HG03039 (cell line): ENCODE data around the gene PSMD2.
A peak's percentile ranks its signal among the peaks of the same experiment; 100 is the strongest.
"Not testable (repeated sequence)": the region's sequence is repeated elsewhere in the genome, so short reads cannot be mapped to it uniquely, and the experiment has no call there.

Experiments used
- ATAC-seq: cut with Tn5 transposase; IDR thresholded peaks from one replicate; pipeline ENCODE4 v1.9.1; 2021; ENCODE audit warnings: mild to moderate bottlenecking, moderate library complexity; ENCODE audit not compliant: unreplicated experiment

Gene PSMD2

GRCh38 chr3:184298759-184299487 lies at the start of gene PSMD2:
PSMD2 (plus strand) TSS chr3:184299241; CDS start chr3:184299267, 26 bp downstream.
- ATAC-seq, result peak; percentile 91

GRCh38 chr3:184249412-184250166 lies 49.5 kb upstream of the PSMD2 start, which contains the start of gene EEF1AKMT4:
EEF1AKMT4 (plus strand) TSS chr3:184249672; CDS start chr3:184249695, 23 bp downstream.
- ATAC-seq, result peak; percentile 81

- ATAC-seq, result peak; percentile 55
These were observed 48.7 kb upstream of the PSMD2 start for GRCh38 chr3:184250167-184250828.

GRCh38 chr3:184255291-184256039 lies 43.6 kb upstream of the PSMD2 start:
- no peak for ATAC-seq

GRCh38 chr3:184257083-184257915 lies 41.7 kb upstream of the PSMD2 start:
- no peak for ATAC-seq

- no peak for ATAC-seq
These were observed 40.1 kb upstream of the PSMD2 start for GRCh38 chr3:184258926-184259325.

- no peak for ATAC-seq
These were observed 39.6 kb upstream of the PSMD2 start for GRCh38 chr3:184259396-184259877.

GRCh38 chr3:184259878-184260723 lies 38.9 kb upstream of the PSMD2 start:
- no peak for ATAC-seq

- no peak for ATAC-seq
These were observed 38.2 kb upstream of the PSMD2 start for GRCh38 chr3:184260724-184261269.

- ATAC-seq, result no peak
These were observed 37.7 kb upstream of the PSMD2 start, which contains the start of gene CAMK2N2 for GRCh38 chr3:184261270-184261853. CAMK2N2 (minus strand) TSS chr3:184261553; CDS start chr3:184261285, 268 bp downstream.

GRCh38 chr3:184261854-184262763 lies 36.9 kb upstream of the PSMD2 start:
- no peak for ATAC-seq

- no peak for ATAC-seq
These were observed 36.3 kb upstream of the PSMD2 start for GRCh38 chr3:184262764-184263179.

GRCh38 chr3:184267249-184267648 lies 31.8 kb upstream of the PSMD2 start:
- not testable (repeated sequence) for ATAC-seq

- no peak for ATAC-seq
These were observed 26.8 kb upstream of the PSMD2 start for GRCh38 chr3:184272269-184272668.

- no peak for ATAC-seq
These were observed 23.7 kb upstream of the PSMD2 start for GRCh38 chr3:184275381-184275701.

GRCh38 chr3:184275961-184276910 lies 22.8 kb upstream of the PSMD2 start, which contains the start of gene ECE2:
ECE2 (plus strand) TSS chr3:184276022; CDS start chr3:184276154, 132 bp downstream.
- no peak for ATAC-seq
